PC-9 (cell line): ENCODE results near the gene HOXA5. TPM values are rescaled to one million over a fixed set of nuclear protein-coding genes. Genes with fewer than 3 reads are reported as not detected.

ENCODE experiments used
- BruUV-seq: library from RNA; stranded (reverse); fragments of 400-500 nt; replicated peaks from 2 replicates; lab custom pipeline; 2021; lab: Mats Ljungman, UMichigan
- CTCF ChIA-PET: fragments of 300-600 bp; sonication (Branson Sonifier 250); formaldehyde crosslinking; loops from one replicate; lab custom pipeline; 2022; ENCODE audit warnings: antibody characterized with exemption; lab: Charles Lee
- POLR2A ChIA-PET: fragments of 300-600 bp; sonication (Branson Sonifier 250); formaldehyde crosslinking; loops from one replicate; lab custom pipeline; 2022; ENCODE audit warnings: antibody characterized with exemption; ENCODE audit not compliant: unreplicated experiment; lab: Charles Lee
- DNase-seq, 2 experiments: peaks; one replicate each; pipeline versions ENCODE4 v3.0.0 to v3.0.0-alpha.2; 2015 to 2022; ENCODE audit warnings: mixed read lengths in 1 of 2
- H2AFZ ChIP-seq: fragments of 200-600 bp; sonication (generic); 2 replicates; pipeline ENCODE4 v1.8.1; 2017; ENCODE audit warnings: antibody characterized with exemption
- H3F3A ChIP-seq: fragments of 200-600 bp; sonication (generic); 2 replicates; pipeline ENCODE4 v1.8.1; 2017; ENCODE audit warnings: antibody characterized with exemption, mild to moderate bottlenecking, low read depth; ENCODE audit not compliant: insufficient read depth
- H3K27ac ChIP-seq: fragments of 200-600 bp; sonication (generic); 2 replicates; pipeline ENCODE4 v1.6.1; 2016; ENCODE audit warnings: mixed run types
- H3K27me3 ChIP-seq: fragments of 200-600 bp; sonication (generic); 2 replicates; pipeline ENCODE4 v1.6.1; 2016; ENCODE audit warnings: low read depth, mixed run types; ENCODE audit not compliant: insufficient read depth
- H3K36me3 ChIP-seq: fragments of 200-600 bp; sonication (generic); 2 replicates; pipeline ENCODE4 v1.6.1; 2016; ENCODE audit warnings: low read depth, mixed run types
- H3K4me1 ChIP-seq: fragments of 200-600 bp; sonication (generic); replicated peaks from 2 replicates; pipeline ENCODE4 v1.6.1; 2016; ENCODE audit warnings: mixed run types; ENCODE audit not compliant: insufficient read depth
- H3K4me2 ChIP-seq: fragments of 200-600 bp; sonication (generic); 2 replicates; pipeline ENCODE4 v1.6.1; 2017; ENCODE audit warnings: mixed run types
- H3K4me3 ChIP-seq: fragments of 200-600 bp; sonication (generic); 2 replicates; pipeline ENCODE4 v1.6.1; 2016; ENCODE audit warnings: mixed run types
- H3K79me2 ChIP-seq: fragments of 200-600 bp; sonication (generic); 2 replicates; pipeline ENCODE4 v1.6.1; 2017; ENCODE audit warnings: low read depth, mixed run types
- H3K9me2 ChIP-seq: fragments of 200-600 bp; sonication (generic); 2 replicates; pipeline ENCODE4 v1.8.1; 2017; ENCODE audit warnings: mild to moderate bottlenecking; ENCODE audit not compliant: insufficient read depth
- H3K9me3 ChIP-seq: fragments of 200-600 bp; sonication (generic); 2 replicates; pipeline ENCODE4 v1.8.1; 2016; ENCODE audit warnings: low read depth; ENCODE audit not compliant: insufficient read depth
- H4K20me1 ChIP-seq: fragments of 200-600 bp; sonication (generic); 2 replicates; pipeline ENCODE4 v1.8.1; 2017; ENCODE audit not compliant: insufficient read depth
- CTCF ChIP-seq: fragments of 200-600 bp; sonication (generic); conservative IDR thresholded peaks from 2 replicates; pipeline ENCODE4 v1.6.1; 2017; ENCODE audit warnings: mixed run types, antibody characterized with exemption, mild to moderate bottlenecking, moderate library complexity
- EZH2 ChIP-seq: fragments of 200-600 bp; sonication (generic); IDR thresholded peaks from 2 replicates; pipeline ENCODE4 v1.8.0; 2017; ENCODE audit warnings: antibody characterized with exemption, low read depth
- intact Hi-C: fragments of 100-400 bp; cut with micrococcal nuclease; formaldehyde crosslinking; loops from one replicate; pipeline ENCODE4 v1.10.0; 2022; ENCODE audit not compliant: unreplicated experiment
- total RNA-seq: library from RNA; stranded (reverse); gene quantifications from 2 replicates; pipeline ENCODE4 v1.2.3, GENCODE V29; 2021

HOXA5 gene
- total RNA-seq, 1 experiment from 2014 or later = 1.0 TPM

- Histone ChIP-seq H2AFZ (no peak within 1 kb of the TSS), H3K9me2 (no peaks in the 10 kb centered on the region), H3K27me3 (no peaks in the 10 kb centered on the region), H3K4me3 (no peak within 1 kb of the TSS), H3K4me2 (no peak within 1 kb of the TSS), H4K20me1 (no peaks in the 10 kb centered on the region), H3K9me3 (no peaks in the 10 kb centered on the region), H3K4me1 (peaks cover 13% of the 10 kb centered on the region), H3K79me2 (no peaks in the 10 kb centered on the region), H3K27ac (no peak within 1 kb of the TSS), H3K36me3 (no peaks in the 10 kb centered on the region), H3F3A (peaks cover 18% of the 10 kb centered on the region; the same call in 1 of the 2 replicates)
- ChIA-PET POLR2A (no interaction called here), CTCF (no interaction called here)
- no TSS peak for BruUV-seq
- TF ChIP-seq CTCF (no peak), EZH2 (no peak)
- intact Hi-C loops = no loop called here
- no peak for DNase-seq
These were observed 30.7 kb upstream of the HOXA5 start, which contains the start of gene HOXA10 for GRCh38 chr7:27173956-27174873. HOXA10 (minus strand) TSS chr7:27174320; CDS start chr7:27174306, 14 bp downstream.

- TF ChIP-seq CTCF = no peak
- no peak for TF ChIP-seq EZH2
- Histone ChIP-seq H2AFZ (no peak overlapping the region), H3K9me2 (no peaks in the 10 kb centered on the region), H3K4me3 (no peak overlapping the region), H3K27ac (no peak overlapping the region), H3K79me2 (no peaks in the 10 kb centered on the region), H3K36me3 (no peaks in the 10 kb centered on the region), H3K9me3 (no peaks in the 10 kb centered on the region), H3K27me3 (no peaks in the 10 kb centered on the region), H3F3A (peaks cover 17% of the 10 kb centered on the region), H3K4me1 (peaks cover 19% of the 10 kb centered on the region), H4K20me1 (no peaks in the 10 kb centered on the region), H3K4me2 (no peak overlapping the region)
- intact Hi-C loops = no loop called here
- CTCF ChIA-PET = no interaction called here
- BruUV-seq = no TSS peak
- DNase-seq = no peak
- POLR2A ChIA-PET = no interaction called here
These were observed 30.1 kb upstream of the HOXA5 start for GRCh38 chr7:27173511-27173955.

DNA sequence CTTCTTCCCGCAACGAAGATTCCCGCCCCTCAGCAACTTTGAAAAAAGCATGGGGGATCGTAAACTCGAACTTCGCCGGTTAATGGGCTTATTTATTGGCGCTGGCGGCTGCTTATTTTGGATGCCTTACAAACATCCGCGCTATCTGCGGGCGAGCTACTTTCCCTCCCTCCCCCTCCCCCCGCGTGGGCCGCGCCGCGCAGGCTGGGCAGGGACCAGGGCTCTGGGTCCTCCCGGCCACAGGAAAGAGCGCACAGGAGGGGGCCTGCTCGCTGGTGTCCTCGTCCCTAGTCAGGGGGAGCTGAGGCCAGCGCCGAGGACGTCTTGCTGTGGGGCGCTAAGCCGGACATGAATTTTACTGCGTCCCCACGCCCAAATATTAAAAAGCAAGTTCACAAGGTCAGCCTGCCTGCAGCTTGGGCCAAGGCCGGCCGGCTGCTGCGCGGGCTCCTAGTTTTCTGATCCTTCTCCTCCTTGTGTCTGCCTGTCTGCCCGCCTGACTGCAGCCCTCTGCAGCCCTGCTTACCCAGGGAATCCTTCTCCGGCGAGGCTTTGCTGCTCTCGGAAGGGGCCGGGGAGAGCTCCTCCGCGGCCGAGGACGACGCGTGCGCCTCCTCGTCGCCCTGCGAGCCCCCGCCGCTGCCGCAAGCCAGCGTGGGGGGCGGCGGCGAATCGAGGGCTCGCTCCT is 29.5 kb upstream of the HOXA5 start:
- Histone ChIP-seq H3K27ac (no peak overlapping the region), H3K4me3 (no peak overlapping the region), H3K4me2 (no peak overlapping the region), H3K9me3 (no peaks in the 10 kb centered on the region), H4K20me1 (no peaks in the 10 kb centered on the region), H3F3A (peaks cover 17% of the 10 kb centered on the region), H3K36me3 (no peaks in the 10 kb centered on the region), H3K9me2 (no peaks in the 10 kb centered on the region), H2AFZ (no peak overlapping the region), H3K79me2 (no peaks in the 10 kb centered on the region), H3K27me3 (no peaks in the 10 kb centered on the region), H3K4me1 (peaks cover 20% of the 10 kb centered on the region)
- TF ChIP-seq CTCF (no peak), EZH2 (no peak)
- ChIA-PET CTCF (no interaction called here), POLR2A (no interaction called here)
- BruUV-seq = no TSS peak
- intact Hi-C loops = no loop called here
- DNase-seq = no peak
